ENCODE measurements around the gene OXA1L.
A peak's percentile ranks its signal among the peaks of the same experiment; 100 is the strongest.

OXA1L gene

GRCh38 chr14:22814941-22815713 lies 48.6 kb downstream of the OXA1L start, which contains the start of gene SLC7A7:
SLC7A7 (minus strand) TSS chr14:22815435; CDS start chr14:22813398, 2,037 bp downstream.
- peaks cover 82% of the 10 kb centered on the region for H3K4me1 ChIP-seq (ENCODE audit: control insufficient read depth, low read length)
- TF ChIP-seq CTCF (IDR thresholded peaks at IDR 0.05; ENCODE audit: low read depth, low read length, poor library complexity, severe bottlenecking), result no peak
- no peak for TF ChIP-seq EZH2phosphoT487 (IDR thresholded peaks at IDR 0.05; ENCODE audit: borderline replicate concordance, low read length)
- H3K27ac ChIP-seq (ENCODE audit: low read depth, low read length), result peak within 1 kb of the TSS; percentile 100
- H3K4me3 ChIP-seq (ENCODE audit: low read length), result peak within 1 kb of the TSS; percentile 97
- peak within 1 kb of the TSS; percentile 97 for H3K4me2 ChIP-seq (ENCODE audit: low read length)
- peaks cover 42% of the 10 kb centered on the region for H3F3A ChIP-seq (ENCODE audit: control insufficient read depth, insufficient read depth)
- no peaks in the 10 kb centered on the region for H3K9me2 ChIP-seq (replicated peaks; ENCODE audit: control insufficient read depth, low read length)
- H3K27me3 ChIP-seq (ENCODE audit: control insufficient read depth, low read length), result no peaks in the 10 kb centered on the region
- peaks cover 29% of the 10 kb centered on the region for H3K36me3 ChIP-seq (ENCODE audit: control insufficient read depth, low read length)
- H3K9me3 ChIP-seq (ENCODE audit: control insufficient read depth, insufficient read depth, low read length), result no peaks in the 10 kb centered on the region
- no peaks in the 10 kb centered on the region for H4K20me1 ChIP-seq (ENCODE audit: control insufficient read depth, insufficient read depth, low read depth, low read length)
- peaks cover 57% of the 10 kb centered on the region for H3K79me2 ChIP-seq (ENCODE audit: control insufficient read depth, low read length)

GRCh38 chr14:22819151-22819988 lies 52.9 kb downstream of the OXA1L start:
- H3K9me3 ChIP-seq (ENCODE audit: control insufficient read depth, insufficient read depth, low read length), result no peaks in the 10 kb centered on the region
- H3K4me1 ChIP-seq (ENCODE audit: control insufficient read depth, low read length), result peaks cover 92% of the 10 kb centered on the region
- peaks cover 19% of the 10 kb centered on the region for H3K79me2 ChIP-seq (ENCODE audit: control insufficient read depth, low read length)
- H3K27ac ChIP-seq (ENCODE audit: low read depth, low read length), result peak overlapping the region; percentile 66
- H3K9me2 ChIP-seq (replicated peaks; ENCODE audit: control insufficient read depth, low read length), result no peaks in the 10 kb centered on the region
- peaks cover 36% of the 10 kb centered on the region for H3F3A ChIP-seq (ENCODE audit: control insufficient read depth, insufficient read depth)
- no peaks in the 10 kb centered on the region for H3K27me3 ChIP-seq (ENCODE audit: control insufficient read depth, low read length)
- H4K20me1 ChIP-seq (ENCODE audit: control insufficient read depth, insufficient read depth, low read depth, low read length), result no peaks in the 10 kb centered on the region
- peak overlapping the region; percentile 67 for H3K4me3 ChIP-seq (ENCODE audit: low read length)
- H3K36me3 ChIP-seq (ENCODE audit: control insufficient read depth, low read length), result peaks cover 11% of the 10 kb centered on the region
- TF ChIP-seq CTCF (IDR thresholded peaks at IDR 0.05; ENCODE audit: low read depth, low read length, poor library complexity, severe bottlenecking), result no peak
- H3K4me2 ChIP-seq (ENCODE audit: low read length), result peak overlapping the region; percentile 81

- TF ChIP-seq CTCF (IDR thresholded peaks at IDR 0.05; ENCODE audit: low read depth, low read length, poor library complexity, severe bottlenecking), result no peak
- TF ChIP-seq EZH2phosphoT487 (IDR thresholded peaks at IDR 0.05; ENCODE audit: borderline replicate concordance, low read length), result no peak
- H3K27me3 ChIP-seq (ENCODE audit: control insufficient read depth, low read length), result no peaks in the 10 kb centered on the region
- H4K20me1 ChIP-seq (ENCODE audit: control insufficient read depth, insufficient read depth, low read depth, low read length), result no peaks in the 10 kb centered on the region
- no peaks in the 10 kb centered on the region for H3K9me2 ChIP-seq (replicated peaks; ENCODE audit: control insufficient read depth, low read length)
- H3F3A ChIP-seq (ENCODE audit: control insufficient read depth, insufficient read depth), result peaks cover 36% of the 10 kb centered on the region
- H3K79me2 ChIP-seq (ENCODE audit: control insufficient read depth, low read length), result peaks cover 6% of the 10 kb centered on the region
- no peaks in the 10 kb centered on the region for H3K9me3 ChIP-seq (ENCODE audit: control insufficient read depth, insufficient read depth, low read length)
- no peaks in the 10 kb centered on the region for H3K36me3 ChIP-seq (ENCODE audit: control insufficient read depth, low read length)
- no peak overlapping the region for H3K4me3 ChIP-seq (ENCODE audit: low read length)
- H3K4me1 ChIP-seq (ENCODE audit: control insufficient read depth, low read length), result peaks cover 92% of the 10 kb centered on the region
- no peak overlapping the region for H3K4me2 ChIP-seq (ENCODE audit: low read length)
- no peak overlapping the region for H3K27ac ChIP-seq (ENCODE audit: low read depth, low read length)
Observed at GRCh38 chr14:22820731-22821130, 54.2 kb downstream of the OXA1L start.

Data from DOHH2 (cell line).